SW480 (cell line): Measurements from ENCODE around the gene FGFR1OP2.
"Not testable (repeated sequence)": the region's sequence is repeated elsewhere in the genome, so short reads cannot be mapped to it uniquely, and the experiment has no call there.

Experiments
- DNase-seq: peaks from one replicate; pipeline ENCODE4 v3.0.0-alpha.2; 2016; ENCODE audit warnings: low spot score

Gene FGFR1OP2

DNA sequence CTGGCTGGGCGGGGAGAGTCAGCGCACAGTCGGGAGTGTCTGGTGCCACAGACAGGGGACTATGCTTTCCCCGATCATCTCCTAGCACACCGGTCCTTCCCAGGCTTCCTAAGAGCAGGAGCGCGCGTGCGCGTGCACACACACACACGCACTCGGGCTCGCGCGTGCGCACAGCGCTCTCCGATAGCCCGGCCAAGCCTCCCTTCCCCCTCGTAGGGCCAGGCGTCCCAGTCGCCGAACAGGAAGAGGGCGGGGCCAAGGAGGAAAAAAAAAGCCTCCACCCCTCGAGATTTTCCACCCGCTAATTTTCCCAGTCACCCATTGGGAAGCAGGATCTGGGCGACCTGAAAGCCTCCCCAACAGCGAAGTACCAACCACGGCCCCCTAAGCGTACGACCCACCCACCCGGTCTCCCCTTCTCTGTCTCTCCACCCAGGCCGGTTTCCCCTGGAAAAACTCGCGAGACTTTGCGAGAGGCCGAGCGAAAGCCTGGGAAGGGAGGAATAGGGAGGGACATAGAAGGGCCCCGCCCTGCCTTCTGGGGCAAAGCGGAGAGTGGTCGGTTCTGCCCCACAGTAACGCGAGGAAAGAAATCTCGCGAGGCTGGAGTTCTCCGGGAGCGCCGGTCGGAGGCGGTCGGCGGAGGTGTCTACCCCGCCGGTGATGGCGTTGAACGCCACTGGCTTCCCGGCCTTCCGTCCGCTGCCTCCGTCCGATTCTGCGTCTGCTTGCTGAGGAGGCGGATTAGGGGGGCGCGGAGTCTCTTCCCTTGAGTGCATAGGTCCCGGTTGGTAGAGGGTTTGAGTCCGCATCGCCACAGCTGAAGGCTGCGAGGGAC lies at the start of gene FGFR1OP2, which contains the start of gene INTS13:
Gene FGFR1OP2 (plus strand): TSS at position 608 of the 838 bp plus-strand sequence. CDS start 15,689 bp downstream, outside the sequence.
Gene INTS13 (minus strand): TSS at position 119 of the 838 bp plus-strand sequence. CDS start 1,178 bp downstream, outside the sequence.
- DNase-seq, result peak; percentile 100

DNA sequence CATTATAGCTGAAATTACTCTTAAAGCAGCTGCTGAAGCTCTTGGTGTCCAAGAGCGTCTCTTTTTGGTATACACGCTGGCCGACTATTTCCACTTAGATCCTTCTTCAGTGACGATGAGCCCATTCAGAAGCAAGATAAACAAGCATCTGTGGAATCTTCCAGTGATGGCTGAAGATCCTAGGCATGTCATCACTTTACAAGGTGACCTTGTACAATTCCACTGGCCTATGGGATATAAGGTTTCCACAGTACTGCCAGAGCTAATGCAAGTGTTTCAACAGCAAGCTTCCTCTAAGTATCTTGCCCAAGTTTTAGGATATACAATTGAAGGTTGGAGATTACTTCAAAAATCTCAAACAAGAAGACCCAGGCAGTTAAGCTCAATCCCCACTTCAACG lies 47.5 kb upstream of the FGFR1OP2 start:
- DNase-seq, result no peak

DNA sequence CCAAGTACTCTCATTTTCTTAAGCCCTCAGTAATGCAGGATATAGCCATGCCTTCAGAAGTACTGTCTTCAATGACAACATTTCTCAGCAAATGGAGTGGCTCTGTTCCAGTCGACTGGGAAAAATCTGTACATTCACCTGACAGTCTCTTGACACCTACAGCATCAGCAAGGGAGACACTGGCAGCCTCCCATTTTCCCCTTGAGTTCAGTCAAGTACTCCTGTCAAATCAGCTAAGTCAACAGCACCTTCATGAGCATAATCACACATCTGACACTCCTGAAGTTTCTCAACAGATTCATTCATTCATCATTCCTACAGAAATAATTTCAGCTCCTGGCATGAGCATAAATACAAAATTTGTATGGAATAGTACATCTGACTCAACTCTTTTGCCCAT lies 46.6 kb upstream of the FGFR1OP2 start:
- no peak for DNase-seq

DNA sequence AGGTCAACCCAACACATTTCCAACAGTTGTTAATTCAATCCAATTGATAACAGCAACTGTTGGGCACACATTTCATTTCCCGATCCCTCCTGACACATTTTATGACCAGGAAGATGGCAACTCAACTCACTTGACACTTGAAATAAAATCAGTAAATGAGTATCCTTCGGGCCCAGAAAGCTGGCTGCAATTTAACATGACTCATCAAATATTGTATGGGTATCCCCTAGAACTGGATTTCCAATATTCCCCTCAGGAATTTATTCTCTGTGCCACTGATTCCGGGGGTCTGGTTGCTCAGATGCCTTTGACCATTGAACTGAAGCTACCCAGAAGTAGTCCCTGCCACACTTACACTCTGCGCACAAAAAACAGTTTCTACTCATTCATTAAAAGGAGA lies 42.6 kb upstream of the FGFR1OP2 start:
- DNase-seq, result no peak

DNA sequence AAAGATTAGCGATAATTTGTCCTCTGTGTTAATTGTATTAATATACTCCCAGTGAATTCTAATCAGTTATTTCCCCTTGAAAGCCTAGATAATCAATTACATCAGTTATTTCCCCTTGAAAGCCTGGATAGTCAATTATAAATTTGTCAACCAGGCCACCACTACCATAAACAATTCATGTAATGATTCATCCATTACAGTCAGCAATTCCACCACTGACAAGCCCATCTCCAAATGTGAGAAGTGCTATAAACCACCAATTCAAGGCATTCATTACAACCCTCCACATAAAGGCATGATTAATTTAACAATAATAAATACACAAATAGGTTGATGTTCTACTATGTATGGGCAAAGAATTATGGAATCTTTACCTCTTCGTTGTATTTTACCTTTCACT lies 41.4 kb upstream of the FGFR1OP2 start:
- no peak for DNase-seq

DNA sequence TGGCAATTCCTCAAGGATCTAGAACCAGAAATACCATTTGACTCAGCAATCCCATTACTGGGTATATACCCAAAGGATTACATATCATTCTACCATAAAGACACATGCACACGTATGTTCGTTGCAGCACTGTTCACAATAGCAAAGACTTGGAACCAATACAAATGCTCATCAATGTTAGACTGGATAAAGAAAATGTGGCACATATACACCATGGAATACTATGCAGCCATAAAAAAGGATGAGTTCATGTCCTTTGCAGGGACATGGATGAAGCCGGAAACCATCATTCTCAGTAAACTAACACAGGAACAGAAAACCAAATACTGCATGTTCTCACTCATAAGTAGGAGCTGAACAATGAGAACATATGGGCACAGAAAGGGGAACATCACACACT lies 34.9 kb upstream of the FGFR1OP2 start:
- DNase-seq, result not testable (repeated sequence)

DNA sequence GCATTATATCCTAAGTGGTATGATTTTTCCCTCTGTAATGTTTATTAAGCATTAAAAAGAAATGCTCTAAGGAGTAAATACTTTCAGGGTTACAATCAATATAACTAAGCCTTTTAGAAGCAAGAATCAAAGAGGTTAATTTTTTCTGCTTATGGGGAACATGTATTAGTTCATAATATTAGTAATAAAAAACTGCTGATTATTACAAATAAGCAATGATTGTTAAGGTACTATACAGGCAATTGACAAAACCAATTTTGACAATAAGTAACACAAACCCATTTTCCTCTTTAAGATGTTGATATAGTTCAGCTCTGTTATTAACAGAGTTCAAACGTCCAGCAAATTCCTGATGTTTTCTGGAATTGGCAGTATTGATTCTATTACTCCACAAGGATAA lies 32.2 kb upstream of the FGFR1OP2 start:
- no peak for DNase-seq

DNA sequence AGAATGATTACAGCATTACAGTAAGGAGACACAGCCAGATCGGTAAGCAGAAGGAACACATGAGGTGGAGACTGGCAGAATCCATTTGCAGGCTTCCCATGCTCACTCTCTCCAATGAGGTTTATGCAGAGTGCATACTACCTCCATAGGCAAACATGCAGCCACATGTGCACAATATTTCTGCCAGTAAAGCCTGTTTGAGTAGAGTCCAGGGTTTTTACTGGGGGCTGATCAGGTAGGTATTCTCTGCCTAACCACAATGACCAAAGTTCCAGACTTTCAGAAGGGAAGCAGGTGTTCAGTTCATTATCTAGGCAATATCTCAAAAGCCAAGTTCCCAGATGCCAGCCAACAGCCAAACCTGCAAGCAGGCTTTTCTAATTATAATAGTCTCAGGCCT lies 31.6 kb upstream of the FGFR1OP2 start:
- peak; percentile 39 for DNase-seq

DNA sequence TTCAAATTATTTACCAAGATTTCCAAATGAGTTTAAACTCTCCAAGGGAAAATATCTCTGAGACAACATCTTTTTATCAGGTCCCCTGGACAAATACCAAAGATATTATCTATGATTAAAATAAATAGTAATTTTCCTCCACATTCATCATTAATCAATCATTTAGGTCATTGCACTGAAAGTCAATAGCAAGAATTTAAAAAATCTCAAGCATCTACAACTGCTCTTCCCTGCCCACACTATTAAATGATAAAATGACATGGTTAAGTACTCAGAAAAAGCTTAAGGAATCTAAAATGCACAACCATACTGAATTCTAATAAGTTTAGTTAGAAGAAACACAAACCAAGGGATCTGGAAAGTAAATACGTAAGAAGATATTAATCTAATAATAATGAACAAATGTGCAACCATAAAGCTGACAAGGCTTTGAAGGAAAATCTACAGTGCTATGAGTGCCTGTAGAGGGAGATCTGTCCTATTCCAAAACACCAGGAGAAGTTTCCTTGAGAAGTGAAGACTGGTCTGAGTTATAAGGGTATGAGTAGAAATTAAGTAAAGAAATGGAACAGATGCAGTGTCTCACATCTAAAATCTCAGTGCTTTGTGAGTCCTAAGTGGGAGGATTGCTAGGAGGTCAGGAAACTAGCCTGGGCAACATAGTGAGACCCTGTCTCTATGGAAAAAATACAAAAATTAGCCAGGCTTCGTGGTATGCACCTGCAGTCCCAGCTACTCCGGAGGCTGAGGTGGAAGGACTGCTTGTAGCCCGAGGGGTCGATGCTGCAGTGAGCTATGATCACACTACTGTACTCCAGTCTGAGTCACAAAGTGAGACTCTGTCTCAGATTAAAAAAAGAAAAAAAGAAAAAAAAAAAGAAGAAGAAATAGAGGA lies 19.7 kb upstream of the FGFR1OP2 start:
- no peak for DNase-seq

DNA sequence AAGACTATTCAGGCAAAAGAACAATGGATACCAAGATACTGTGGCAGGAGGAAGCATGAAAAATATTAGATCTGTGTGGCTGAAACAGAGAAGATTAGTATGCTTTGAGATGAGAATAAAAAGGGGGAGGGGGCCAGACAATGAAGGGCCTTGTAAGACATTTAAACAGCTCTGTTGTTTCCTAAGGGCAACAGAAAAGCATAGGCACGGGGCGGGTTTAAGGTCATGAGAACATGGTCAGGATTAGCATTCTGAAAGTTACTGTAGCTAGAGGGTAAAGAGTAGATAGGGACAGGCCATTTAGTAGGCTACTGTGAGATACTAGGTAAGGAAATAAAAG lies 19.1 kb upstream of the FGFR1OP2 start:
- DNase-seq, result no peak

DNA sequence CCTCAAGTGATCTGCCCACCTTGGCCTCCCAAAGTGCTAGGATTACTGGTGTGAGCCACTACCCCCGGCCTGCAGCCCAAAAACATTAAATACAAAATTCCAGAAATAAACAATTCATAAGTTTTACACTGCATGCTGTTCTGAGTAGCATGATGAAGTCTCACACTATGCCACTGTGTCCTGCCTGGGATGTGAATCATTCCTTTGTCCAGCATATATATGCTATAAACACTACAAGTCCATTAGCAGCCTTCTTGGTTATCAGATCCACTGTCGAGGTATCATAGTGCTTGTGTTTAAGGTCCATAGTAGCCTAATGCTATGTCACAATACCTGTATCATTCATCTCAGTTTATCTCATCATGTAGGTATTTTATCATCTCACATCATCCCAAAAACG lies 16.4 kb upstream of the FGFR1OP2 start:
- no peak for DNase-seq

DNA sequence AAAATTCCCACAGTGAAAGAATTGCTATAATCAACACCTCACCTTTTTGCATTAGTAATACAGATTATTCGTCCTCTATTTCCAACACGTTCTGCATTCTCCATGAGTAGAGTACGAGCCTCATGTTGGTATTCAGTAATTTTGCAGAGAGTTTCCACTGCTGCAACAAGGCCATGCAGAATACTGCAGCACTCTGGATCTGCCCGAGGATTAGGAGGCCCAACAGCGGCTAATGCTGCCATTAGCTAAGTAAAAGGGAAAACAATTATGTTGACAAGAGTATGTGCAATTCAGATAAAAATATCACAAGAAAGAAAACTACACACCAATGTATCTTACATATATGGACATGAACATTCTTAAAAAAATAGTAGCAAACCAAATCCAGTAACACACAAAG lies 9.6 kb upstream of the FGFR1OP2 start:
- DNase-seq, result no peak

DNA sequence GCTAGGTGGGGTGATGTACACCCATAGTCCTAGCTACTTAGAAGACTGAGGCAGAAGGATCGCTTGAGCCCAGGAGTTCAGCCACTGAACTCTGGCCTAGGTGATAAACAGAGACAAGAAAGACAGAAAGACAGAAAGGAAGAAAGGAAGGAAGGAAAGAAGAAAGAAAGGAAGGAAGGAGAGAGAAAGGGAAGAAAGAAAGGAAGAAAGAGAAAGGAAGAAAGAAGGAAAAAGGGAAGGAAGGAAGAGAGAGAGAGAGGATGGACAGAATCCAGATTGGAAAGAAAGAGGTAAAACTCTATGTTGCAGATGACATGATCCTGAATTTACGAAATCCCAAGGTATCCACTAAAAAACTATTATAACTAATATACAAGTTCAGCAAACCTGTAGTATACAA lies 8.7 kb upstream of the FGFR1OP2 start:
- DNase-seq, result no peak

DNA sequence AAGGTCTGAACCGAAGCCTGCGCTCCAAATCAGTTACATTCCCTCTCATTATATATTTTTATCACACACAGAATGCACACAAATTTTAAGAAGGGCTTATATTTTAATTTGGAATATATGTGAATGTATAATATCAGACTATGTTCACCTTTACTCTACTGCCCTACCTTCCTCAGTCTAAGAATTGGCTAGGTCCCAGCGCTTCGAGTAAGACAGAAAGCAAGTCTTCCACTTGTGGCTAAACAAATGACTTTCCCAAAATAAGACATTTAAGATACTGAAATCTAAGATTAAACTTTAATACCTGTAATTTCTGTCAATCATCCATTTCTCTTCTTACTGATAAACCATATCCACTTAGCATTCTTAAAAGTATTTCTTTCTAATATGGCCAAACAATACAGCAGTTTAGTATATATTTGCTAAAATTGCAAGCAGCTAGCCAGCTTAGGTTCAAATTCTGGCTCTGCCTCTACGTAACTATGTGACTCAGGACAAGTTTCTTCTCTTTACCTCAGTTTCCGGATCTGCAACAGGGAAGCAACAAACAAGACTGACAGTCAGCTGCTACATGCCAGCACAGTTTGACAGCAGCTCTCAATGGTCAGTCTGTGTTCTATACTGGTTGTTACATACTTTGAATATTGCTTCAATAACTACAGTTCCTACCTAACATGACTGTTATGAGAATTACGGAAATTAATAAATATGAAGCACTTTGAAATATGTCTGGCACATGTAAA lies 2.5 kb upstream of the FGFR1OP2 start:
- no peak for DNase-seq

DNA sequence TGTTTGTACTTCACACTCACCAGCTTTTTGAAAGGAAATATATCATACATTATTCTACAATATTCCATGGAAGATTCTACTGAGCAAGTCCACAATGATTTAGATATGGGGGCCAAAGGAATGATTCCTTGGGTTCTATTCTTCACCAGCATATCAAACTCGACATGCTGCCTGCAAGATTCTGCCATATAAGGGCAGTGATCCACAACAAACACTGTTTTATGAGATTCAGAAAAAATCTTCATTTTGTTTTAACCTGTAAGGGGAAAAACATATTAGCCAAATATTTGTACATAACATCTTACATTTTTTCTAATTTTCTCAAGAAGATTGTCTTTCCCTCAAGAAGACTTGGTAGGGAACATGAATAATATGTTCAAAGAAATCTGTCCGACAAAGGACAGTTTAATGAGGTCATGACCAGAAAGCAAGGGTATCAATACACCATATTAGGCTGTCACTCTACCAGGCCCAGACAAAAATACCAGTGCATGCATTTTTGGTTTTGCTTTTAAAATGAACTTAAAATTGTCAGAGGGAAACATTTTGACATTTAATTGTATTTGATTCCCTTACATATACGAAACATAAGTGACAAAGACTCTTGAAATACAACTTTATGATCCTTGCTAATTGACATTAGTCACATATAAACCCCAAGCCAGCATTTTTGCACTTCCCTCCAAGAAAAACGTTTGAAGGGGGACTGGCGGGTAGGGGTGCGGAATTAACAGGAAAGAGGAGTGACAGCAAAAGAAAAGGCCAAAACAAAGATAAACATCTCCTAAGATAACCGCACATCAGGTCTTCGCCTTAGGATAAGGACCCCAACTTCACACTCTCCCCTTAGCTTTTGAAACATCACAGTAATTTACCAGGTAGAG lies 1.5 kb upstream of the FGFR1OP2 start:
- DNase-seq, result peak; percentile 34

DNA sequence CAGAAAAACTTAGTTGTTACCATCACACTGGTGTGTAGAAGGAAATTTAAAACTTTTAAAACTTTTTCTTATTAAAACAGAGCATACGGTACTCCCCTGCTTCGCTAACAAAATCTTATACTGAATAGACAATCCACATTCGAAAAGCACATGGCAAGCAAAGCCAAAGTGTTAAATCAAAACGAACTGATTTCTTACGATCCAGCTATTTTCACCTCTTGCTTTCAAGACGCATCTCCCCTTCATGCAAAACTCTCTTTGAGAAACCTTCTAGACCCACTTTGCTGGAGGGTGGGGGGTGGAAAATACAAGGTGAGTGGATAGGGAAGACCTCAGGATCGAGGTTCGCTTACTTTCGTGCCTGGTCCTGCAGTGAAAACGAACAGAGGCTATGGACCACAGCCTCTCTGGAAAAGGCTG lies 817 bp upstream of the FGFR1OP2 start:
- no peak for DNase-seq

DNA sequence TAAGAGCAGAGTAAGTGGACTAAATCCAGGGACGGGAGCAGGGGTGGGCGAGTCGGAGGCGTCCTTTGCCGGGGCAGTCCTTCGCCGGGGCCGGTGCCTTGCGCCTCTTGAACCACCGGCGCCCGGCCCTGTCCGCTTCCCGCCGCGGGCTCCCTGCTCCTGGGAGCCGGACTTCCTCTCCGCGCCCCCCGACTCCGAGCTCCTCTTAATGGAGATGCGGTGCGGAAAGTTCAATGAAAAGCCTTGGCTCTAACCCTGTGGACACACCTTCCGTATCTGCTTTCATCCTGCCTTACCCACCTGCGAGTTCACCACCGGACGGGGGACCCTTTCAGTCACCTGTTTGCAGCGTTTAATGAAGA lies 412 bp downstream of the FGFR1OP2 start:
- peak; percentile 84 for DNase-seq

DNA sequence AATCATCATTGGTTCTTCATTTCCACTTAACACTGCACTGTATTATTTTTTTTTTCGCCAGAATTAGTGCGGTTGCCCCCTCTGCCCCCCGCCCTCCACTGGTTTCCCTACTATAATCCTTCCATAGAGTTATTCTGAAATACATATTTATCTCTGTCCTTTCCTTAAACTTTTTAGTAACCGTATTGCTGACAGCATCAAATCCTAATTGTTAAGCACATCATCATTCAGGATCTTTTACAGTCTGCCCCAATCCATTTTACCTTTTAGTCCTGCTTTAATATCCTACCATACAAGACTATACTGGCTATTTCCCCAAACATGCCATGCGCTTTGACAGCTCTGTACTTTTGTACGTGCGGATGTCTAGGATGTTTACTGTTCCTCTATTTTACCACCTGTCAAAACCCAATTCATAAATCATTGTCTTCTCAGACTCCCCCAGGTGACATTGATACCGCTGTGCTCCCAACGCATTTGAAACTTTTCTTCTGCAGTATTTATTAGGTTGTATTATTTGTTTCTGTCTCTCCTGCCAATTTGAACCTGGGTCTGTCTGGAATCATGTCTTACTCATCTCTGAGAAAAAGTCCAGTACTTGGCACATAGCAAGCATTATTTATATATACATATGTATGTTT lies 1.0 kb downstream of the FGFR1OP2 start:
- peak; percentile 51 for DNase-seq

DNA sequence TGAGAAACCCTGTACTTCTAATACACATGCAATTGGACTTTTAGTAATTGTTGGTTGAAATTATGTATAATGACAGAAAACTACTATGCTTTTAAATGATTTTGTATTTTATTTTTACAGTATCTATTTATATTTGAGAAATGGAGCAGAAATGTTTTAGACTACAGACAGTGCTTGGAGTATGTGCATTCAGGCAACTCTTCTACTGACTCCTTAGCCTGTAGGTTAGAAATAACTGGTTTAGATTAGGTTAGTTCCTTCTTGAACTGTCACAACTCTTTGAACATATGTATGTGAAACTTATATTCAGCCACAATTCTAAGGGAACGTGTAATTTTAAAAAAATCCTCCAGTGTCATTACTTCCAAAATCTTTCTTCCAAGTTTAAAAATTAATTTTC lies 1.7 kb downstream of the FGFR1OP2 start:
- no peak for DNase-seq

DNA sequence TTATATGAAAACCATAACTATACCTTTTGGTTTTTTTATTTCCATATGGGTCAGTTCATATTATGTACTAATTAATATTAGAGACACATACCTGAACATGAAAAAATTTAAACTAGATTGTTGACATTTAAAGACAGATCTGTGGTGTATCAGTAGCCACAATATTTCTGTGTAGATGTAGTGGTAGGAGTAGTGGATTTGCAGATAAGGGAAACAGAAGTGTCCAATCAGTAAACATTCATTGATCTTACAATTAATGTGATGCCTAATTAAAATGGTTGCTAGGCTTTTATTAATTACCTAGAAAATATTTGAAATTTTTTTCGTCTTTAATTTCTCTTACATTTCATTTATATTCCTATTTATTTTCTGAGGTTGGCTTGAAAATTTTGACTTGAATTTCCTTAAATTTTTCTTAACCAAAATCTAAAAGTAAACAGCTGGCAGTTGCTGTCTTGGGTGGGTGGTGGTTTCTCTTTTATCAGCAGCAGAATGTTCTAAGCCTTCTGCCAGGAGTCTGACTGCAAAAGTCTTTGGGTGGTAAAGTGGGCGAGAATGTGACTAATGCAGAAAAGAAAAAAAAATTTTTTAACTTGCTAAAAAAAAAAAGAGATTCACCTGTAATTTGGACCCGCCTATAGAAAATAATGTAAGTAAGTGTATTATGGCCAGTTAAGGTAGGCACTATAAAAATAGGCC lies 2.4 kb downstream of the FGFR1OP2 start:
- DNase-seq, result no peak
